ENCODE results near the gene ERP27. TPM values are rescaled to one million over a fixed set of nuclear protein-coding genes. Genes with fewer than 3 reads are reported as not detected.

ERP27 gene
- total and polyA plus RNA-seq, 2 donors from 2014 or later, result 11.0 to 35.3 TPM

DNA sequence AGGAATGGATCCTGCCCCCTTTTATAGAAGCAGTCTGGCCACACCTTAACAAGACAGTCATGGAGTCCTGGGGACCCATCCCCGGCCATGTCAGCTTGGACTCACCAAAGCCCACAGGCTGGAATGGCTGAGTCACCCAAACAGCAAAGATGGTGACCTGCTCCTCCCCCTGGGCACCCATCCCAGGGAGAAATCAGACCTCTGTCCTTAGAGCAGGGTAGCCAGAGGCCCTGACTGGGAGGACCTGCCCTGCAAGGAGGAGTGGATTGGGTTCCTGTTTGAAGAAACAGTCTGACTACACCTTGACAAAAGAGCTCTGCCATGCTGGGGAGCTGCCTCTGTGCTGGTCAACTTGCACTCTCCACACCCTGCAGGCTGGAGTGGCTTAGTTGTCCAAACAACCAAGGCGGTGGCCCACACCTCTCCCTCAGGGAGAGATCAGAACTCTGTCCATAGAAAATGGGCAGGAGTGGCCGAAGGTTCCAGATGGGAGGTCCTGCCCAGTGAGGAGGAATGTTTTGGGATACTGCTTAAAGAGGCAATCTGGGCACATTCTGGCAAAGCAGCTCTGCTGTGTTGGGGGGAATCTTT lies 69.3 kb downstream of the ERP27 start:
- Histone ChIP-seq H3K9me3 (ENCODE audit: control insufficient read depth in 2 of 3, insufficient read depth in 1 of 3, low read length in 3 of 3) (no peaks in the 10 kb centered on the region), H3K27me3 (ENCODE audit: control insufficient read depth, insufficient read depth, low read length) (no peaks in the 10 kb centered on the region), H3K36me3 (ENCODE audit: control insufficient read depth in 2 of 3, insufficient read depth in 3 of 3, low read length in 3 of 3) (no peaks in the 10 kb centered on the region), H3K27ac (ENCODE audit: low read depth in 2 of 2, low read length in 2 of 2) (no peak overlapping the region), H3K4me1 (ENCODE audit: control insufficient read depth in 2 of 3, insufficient read depth in 2 of 3, low read depth in 1 of 3, low read length in 3 of 3) (no peaks in the 10 kb centered on the region), H3K9ac (ENCODE audit: low read length in 3 of 3) (no peak overlapping the region), H3K4me3 (ENCODE audit: low read length in 3 of 3) (no peak overlapping the region)
- intact Hi-C loops (cut with DNase I), result no loop called here
- no peak for FAIRE-seq
- DNase-seq, result no peak
- TF ChIP-seq, protein P1, sequence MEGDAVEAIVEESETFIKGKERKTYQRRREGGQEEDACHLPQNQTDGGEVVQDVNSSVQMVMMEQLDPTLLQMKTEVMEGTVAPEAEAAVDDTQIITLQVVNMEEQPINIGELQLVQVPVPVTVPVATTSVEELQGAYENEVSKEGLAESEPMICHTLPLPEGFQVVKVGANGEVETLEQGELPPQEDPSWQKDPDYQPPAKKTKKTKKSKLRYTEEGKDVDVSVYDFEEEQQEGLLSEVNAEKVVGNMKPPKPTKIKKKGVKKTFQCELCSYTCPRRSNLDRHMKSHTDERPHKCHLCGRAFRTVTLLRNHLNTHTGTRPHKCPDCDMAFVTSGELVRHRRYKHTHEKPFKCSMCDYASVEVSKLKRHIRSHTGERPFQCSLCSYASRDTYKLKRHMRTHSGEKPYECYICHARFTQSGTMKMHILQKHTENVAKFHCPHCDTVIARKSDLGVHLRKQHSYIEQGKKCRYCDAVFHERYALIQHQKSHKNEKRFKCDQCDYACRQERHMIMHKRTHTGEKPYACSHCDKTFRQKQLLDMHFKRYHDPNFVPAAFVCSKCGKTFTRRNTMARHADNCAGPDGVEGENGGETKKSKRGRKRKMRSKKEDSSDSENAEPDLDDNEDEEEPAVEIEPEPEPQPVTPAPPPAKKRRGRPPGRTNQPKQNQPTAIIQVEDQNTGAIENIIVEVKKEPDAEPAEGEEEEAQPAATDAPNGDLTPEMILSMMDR (IDR thresholded peaks at IDR 0.05; ENCODE audit: borderline replicate concordance, extremely low read depth, insufficient read depth), result no peak

Other genes with a start within 250 kb of the ERP27 start
- gene GUCY2C, start 241.9 kb downstream of the ERP27 start, total RNA-seq, result not detected
- not detected for gene GUCY2C, start 241.9 kb downstream of the ERP27 start, polyA plus RNA-seq (ENCODE audit: insufficient read depth, low read depth, low replicate concordance)
- gene WBP11, start 135.1 kb downstream of the ERP27 start, total RNA-seq, result 55.5 TPM
- 17.6 TPM for gene WBP11, start 135.1 kb downstream of the ERP27 start, polyA plus RNA-seq (ENCODE audit: insufficient read depth, low read depth, low replicate concordance)
- 2.0 TPM for gene C12orf60, start 134.9 kb downstream of the ERP27 start, total RNA-seq
- gene C12orf60, start 134.9 kb downstream of the ERP27 start, polyA plus RNA-seq (ENCODE audit: insufficient read depth, low read depth, low replicate concordance), result 4.5 TPM
- gene SMCO3, start 124.4 kb downstream of the ERP27 start, total RNA-seq, result 0.76 TPM
- 10.9 TPM for gene SMCO3, start 124.4 kb downstream of the ERP27 start, polyA plus RNA-seq (ENCODE audit: insufficient read depth, low read depth, low replicate concordance)
- 3.0 TPM for gene ART4, start 95.0 kb downstream of the ERP27 start, total RNA-seq
- gene ART4, start 95.0 kb downstream of the ERP27 start, polyA plus RNA-seq (ENCODE audit: insufficient read depth, low read depth, low replicate concordance), result 2.6 TPM
- 811 TPM for gene MGP, start 52.7 kb downstream of the ERP27 start, total RNA-seq
- gene MGP, start 52.7 kb downstream of the ERP27 start, polyA plus RNA-seq (ENCODE audit: insufficient read depth, low read depth, low replicate concordance), result 745 TPM
- 151 TPM for gene ARHGDIB, start 23.1 kb upstream of the ERP27 start, total RNA-seq
- gene ARHGDIB, start 23.1 kb upstream of the ERP27 start, polyA plus RNA-seq (ENCODE audit: insufficient read depth, low read depth, low replicate concordance), result 127 TPM
- gene PDE6H, start 34.5 kb upstream of the ERP27 start, total RNA-seq, result not detected
- not detected for gene PDE6H, start 34.5 kb upstream of the ERP27 start, polyA plus RNA-seq (ENCODE audit: insufficient read depth, low read depth, low replicate concordance)